Measurements from ENCODE around the gene MCC.

Gene MCC

DNA sequence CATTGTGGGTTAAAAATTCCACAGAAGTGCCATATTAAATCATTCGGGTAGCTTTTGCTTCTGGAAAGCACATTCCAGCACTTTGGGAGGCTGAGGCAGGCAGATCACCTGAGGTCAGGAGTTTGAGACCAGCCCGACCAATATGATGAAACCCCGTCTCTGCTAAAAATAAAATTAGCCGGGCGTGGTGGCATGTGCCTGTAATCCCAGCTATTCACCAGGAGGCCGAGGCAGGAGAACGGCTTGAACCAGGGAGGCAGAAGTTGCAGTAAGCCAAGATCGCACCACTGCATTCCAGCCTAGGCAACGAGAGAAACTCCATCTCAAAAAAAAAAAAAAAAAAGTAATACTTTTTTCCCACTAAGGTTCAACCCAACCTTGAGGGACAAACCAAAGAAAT lies 243.3 kb downstream of the MCC start:
- DNase-seq (ENCODE audit: low read depth), result no peak

DNA sequence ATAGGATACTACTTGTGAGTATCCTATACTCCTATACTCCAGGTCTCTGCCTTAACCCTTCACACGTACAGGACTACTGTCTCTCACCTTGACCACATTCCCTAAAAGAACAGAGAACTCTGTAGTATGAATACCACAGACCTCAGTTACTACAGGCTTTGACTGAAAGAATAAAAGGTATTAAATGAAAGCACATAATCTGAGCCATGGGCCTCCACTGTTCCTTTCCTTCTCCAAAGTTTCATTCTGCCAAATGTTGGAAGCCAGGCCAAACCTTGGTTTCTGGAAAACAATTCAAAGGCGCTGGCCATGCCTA lies 244.9 kb downstream of the MCC start:
- no peak for DNase-seq (ENCODE audit: low read depth)

DNA sequence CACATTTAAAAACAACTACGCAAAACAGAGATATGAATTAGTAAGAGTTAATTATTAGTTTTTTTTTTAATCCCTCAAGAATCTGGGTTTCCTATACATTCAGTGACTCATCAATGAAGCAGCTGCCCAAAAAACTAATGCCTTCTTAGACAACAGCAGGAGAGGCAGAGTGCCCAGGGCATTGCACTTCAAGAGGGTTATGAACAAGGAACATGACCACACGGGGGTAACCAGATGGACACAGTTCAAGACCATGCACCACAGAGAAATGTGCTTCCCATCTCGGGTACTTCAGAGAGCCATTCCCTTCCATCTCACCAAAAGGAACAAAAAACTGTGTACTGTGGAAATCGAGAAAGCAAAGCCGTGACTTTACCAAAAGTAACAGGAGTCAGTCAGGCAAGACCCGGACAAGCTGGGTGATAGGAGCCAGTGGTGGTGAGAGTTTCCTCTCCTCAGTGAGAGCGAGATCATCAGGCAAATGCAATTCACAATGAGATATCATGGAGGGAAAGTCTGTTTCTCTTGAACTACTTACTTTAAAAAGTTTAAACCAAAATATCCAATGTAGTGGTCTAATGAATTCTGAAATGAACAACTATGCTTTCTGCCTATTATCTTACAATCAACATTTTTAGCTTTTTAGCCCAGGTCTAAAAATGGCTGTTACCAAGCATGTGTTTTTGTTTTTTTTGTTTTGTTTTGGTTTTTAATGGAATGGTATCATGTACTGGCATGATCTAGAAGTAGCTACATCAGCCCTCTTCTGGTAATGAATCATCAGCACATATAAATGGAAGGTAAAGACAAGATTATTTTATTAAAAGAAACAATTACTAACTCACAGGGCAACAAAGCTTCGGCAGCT lies 245.5 kb downstream of the MCC start:
- DNase-seq (ENCODE audit: low read depth), result no peak

- no peak for DNase-seq (ENCODE audit: low read depth)
Measured at GRCh38 chr5:113240951-113241726, 247.1 kb downstream of the MCC start.

- DNase-seq (ENCODE audit: low read depth), result no peak
Measured at GRCh38 chr5:113240032-113240431, 248.2 kb downstream of the MCC start.

DNA sequence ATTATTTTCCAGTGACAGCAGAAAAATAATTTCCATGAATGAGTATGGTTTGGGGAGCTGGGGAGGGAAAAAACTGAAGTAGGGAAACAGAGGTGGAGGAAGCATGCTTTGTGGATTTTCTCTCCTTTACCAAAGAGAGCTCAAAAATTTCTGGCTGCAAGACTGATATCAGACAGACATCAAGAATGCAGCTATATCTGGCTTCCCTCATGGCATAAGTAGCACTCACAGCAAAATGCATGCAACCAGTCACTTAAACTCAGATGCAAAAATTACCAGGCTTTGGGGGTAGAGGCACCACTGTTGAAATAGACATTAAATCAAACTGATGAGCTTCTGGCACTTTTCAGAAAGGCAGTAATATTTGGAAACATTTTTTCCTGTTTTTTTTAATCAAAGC lies 250.4 kb downstream of the MCC start:
- no peak for DNase-seq (ENCODE audit: low read depth)

- DNase-seq (ENCODE audit: low read depth), result no peak
Measured at GRCh38 chr5:113236536-113237288, 251.5 kb downstream of the MCC start.

DNA sequence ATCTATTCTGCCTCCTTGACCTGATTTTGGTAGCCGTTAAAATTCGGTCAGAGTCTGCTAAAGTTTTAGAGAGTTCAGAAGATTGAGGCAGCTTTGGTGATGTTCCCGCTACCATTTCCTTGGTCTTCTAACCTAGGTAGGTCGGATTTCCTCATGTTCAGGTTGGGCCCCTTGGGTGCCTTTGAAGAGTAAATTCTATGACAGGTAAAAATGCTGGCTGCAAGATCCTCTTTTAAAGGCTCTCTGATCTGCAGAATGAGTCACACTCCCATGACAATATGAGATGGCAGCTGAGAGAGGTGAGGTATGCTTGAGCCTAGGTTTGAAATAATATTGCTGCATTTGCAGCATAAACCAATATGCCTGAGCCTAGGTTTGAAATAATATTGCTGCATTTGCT lies 252.4 kb downstream of the MCC start:
- DNase-seq (ENCODE audit: low read depth), result no peak

- no peak for DNase-seq (ENCODE audit: low read depth)
Measured at GRCh38 chr5:113234546-113234945, 253.7 kb downstream of the MCC start.

DNA sequence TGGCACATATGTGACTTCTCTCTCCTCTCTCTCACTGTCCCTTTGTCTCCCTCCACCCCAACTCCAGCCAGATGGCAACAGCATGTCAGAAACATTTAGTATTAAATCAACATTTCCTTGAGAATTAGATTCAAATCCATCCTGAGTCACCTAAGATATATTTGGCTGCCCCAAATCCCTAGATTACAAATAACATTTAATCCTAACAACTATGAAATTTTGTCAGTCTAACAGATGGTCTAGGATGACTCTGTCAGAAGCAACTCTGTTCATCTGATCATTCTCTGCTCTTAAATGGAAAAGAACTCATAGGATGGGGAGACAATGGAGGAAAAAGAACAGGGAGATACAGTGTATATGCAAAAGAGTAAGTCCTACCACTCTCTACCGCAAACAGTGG lies 254.6 kb downstream of the MCC start:
- DNase-seq (ENCODE audit: low read depth), result no peak

- DNase-seq (ENCODE audit: low read depth), result no peak
Measured at GRCh38 chr5:113232667-113233066, 255.6 kb downstream of the MCC start.

GRCh38 chr5:113232221-113232620 lies 256.0 kb downstream of the MCC start:
- no peak for DNase-seq (ENCODE audit: low read depth)

DNA sequence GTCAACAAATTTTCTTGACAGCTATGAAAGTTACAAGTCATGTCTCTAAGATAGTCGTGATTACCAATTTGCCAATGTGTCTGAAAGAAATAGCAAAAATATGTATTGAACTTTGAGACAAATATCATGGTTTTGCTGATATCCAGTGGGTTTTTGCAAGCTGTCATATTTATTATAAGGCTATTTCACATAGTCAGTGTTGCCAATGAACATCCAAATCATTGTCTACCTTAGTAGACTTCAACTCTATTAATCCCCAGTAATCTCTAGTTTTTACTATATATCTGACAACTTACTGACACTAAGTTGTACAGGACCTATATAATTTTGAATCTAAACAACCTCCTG lies 256.6 kb downstream of the MCC start:
- DNase-seq (ENCODE audit: low read depth), result no peak

- no peak for DNase-seq (ENCODE audit: low read depth)
Measured at GRCh38 chr5:113230711-113231652, 257.3 kb downstream of the MCC start.

GRCh38 chr5:113227798-113228197 lies 260.5 kb downstream of the MCC start:
- no peak for DNase-seq (ENCODE audit: low read depth)

DNA sequence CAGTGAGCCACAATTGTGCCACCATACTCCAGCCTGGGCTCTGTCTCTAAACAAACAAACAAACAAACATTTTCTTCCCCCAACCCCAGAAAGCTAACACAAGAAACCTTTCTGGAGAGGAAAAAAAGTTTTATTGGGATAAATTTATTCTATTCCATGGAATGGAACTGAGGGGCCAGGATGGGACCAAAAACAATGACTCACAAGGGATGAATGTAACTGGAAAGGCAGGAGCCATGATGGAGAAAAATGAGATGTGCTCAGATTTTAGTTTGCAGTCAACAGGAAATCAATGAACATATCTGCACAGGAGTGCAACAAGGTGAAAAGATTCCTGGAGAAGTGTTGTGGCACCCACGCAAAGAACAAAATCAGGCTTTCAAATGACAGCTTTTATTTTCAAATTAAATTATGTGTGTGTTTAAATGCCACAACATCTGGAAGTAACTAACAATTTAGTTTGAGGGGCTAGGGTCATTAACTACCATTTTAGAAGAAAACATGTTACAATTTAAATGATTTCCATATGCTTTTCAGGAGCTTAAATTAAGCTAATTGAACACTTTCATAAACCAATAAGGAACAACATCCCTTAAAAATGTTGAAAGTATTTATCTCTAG lies 262.0 kb downstream of the MCC start:
- no peak for DNase-seq (ENCODE audit: low read depth)

DNA sequence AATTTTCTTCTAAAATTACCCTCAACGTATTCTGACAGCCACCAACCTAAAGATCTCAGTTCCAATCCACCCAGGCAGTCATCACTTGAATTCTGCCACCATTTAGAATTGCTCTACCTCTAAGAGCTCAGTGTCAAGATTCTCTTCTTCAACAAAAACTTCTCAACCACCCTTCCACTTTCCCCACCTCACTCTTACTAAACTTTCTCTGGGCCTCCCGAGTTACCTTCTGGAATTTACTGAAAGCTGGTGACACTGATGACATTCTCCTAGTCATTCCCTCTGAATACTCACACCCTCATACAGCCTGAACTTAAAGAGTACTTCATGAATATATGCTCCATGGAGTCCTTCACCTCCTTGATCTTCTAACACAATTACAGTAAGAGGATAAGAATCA lies 263.0 kb downstream of the MCC start:
- DNase-seq (ENCODE audit: low read depth), result no peak

GRCh38 chr5:113224605-113225065 lies 263.6 kb downstream of the MCC start:
- DNase-seq (ENCODE audit: low read depth), result no peak

GRCh38 chr5:113223831-113224604 lies 264.2 kb downstream of the MCC start:
- DNase-seq (ENCODE audit: low read depth), result no peak

DNA sequence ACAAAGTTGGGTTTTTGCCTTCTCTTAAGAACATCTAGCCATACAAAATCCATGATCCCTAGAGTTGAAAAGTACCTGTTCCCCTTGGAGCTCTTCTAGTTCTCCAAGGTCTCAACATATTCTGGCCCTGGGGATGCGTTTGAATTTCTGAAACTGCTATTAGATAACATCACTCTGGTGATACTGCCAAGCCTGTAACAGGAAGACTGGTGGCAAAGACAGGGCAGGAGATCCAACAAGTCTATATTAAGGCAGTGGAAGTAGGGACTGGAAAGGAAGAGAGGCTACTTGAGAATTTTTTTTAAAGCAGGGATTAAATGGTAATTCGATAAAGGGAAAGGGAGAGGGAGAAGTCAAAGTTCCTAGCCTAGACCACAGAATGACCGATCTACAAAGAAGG lies 264.9 kb downstream of the MCC start:
- DNase-seq (ENCODE audit: low read depth), result no peak
